Measurements from ENCODE around the gene TRPM5.

Gene TRPM5

DNA sequence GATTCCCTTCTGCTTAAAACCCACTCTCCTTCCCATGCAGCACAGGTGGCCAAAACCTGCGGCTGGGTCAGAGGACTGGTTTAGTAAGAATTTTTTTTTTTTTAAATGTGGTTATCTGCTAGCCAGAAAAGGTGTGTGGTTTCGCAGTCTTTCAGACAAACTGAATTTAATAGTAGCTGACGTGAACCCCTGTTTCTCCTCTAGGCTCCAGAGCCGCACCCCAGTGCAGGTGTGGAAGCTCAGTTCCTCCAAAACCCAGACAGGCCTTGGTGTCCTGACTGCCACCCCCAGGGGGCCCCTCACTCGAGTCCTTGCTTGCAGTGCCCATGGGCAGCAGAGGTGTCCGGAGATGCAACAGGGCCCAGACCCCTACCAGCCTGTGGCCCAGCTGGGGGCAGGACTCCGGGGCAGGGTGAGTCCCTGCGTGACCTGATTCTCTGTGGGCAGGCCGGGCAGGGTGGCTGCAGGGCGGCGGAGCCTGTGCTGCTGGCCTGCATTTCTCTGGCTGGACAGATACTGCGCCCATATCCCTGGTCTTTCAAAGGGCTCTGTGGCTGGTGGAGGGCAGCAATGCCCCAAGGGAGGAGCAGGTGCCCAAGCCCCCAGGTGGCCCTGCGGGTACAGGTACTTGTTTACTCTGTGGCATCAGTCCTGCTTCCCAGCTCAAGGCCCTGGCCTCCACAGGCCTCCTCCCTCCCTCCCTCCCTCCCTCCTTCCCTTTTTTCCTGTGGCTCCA lies 15.7 kb upstream of the TRPM5 start:
- H3K36me3 ChIP-seq, result no peaks in the 10 kb centered on the region
- H3K27ac ChIP-seq, result no peak overlapping the region
- DNase-seq, result no peak
- H3K4me3 ChIP-seq (ENCODE audit: low read depth, low read length), result no peak overlapping the region
- TF ChIP-seq CTCF (IDR thresholded peaks at IDR 0.05; ENCODE audit: low read depth, low read length), result no peak
- peaks cover 32% of the 10 kb centered on the region for H3K27me3 ChIP-seq (ENCODE audit: insufficient read depth, low read depth, severe bottlenecking)
- no peaks in the 10 kb centered on the region for H3K9me3 ChIP-seq (ENCODE audit: severe bottlenecking)

DNA sequence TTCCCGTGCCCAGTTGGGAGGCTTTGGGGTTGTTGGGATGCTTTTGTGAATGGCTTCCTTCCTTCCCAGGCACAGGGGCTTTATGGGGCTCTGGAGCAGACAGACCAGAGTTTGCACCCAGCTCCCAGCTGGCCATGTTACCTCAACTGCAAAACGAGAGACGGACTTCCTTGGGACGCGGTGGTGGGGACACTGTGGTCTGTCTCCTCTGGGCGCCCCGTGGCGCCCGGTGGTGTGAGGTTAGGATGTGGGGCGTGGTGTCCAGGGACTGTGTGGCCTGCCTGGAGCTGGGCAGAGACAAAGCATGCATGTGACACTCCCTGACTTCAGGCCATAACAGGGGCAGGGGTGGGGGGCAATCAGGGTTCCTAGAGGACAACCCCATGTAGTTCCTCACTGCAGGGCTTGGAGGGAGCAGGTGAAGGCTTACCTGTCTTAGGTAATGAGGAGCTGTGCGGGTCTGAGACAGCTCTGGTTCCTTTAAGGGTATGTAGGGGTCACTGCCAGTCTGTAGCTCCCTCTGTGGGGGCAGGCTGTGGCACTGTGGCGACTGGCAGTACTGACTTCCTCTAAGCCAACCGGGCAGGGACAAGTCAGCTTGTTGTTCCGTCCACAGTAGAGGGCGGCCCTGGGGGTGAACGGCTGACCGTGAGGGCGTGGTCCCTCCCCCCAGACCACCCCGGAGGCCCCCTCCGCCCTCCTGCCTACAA lies 14.9 kb upstream of the TRPM5 start:
- H3K9me3 ChIP-seq (ENCODE audit: severe bottlenecking), result no peaks in the 10 kb centered on the region
- no peak overlapping the region for H3K27ac ChIP-seq
- H3K36me3 ChIP-seq, result no peaks in the 10 kb centered on the region
- H3K4me3 ChIP-seq (ENCODE audit: low read depth, low read length), result no peak overlapping the region
- TF ChIP-seq CTCF (IDR thresholded peaks at IDR 0.05; ENCODE audit: low read depth, low read length), result no peak
- H3K27me3 ChIP-seq (ENCODE audit: insufficient read depth, low read depth, severe bottlenecking), result peaks cover 37% of the 10 kb centered on the region
- DNase-seq, result no peak

DNA sequence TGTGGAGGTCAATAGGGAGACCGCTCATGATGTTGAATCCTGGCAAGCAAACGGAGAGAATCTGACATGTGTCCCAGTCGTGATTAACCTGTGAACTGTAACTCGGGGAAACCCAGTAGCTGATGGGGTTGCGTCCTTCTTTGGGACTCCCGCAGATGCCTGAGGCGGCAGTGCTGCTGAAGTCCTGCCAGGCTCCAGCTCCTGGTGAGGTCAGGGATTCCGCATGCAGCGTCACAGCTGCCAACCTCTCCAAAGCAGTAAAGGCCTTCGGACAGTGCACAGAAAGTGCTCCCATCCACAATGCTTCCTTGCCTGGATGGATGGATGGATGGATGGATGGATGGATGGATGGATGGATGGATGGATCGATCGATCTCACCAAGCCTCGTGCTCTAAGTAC lies 14.0 kb upstream of the TRPM5 start:
- Histone ChIP-seq H3K27ac (no peak overlapping the region), H3K36me3 (no peaks in the 10 kb centered on the region), H3K4me3 (ENCODE audit: low read depth, low read length) (no peak overlapping the region), H3K27me3 (ENCODE audit: insufficient read depth, low read depth, severe bottlenecking) (peaks cover 43% of the 10 kb centered on the region), H3K9me3 (ENCODE audit: severe bottlenecking) (no peaks in the 10 kb centered on the region)
- no peak for DNase-seq
- TF ChIP-seq CTCF (IDR thresholded peaks at IDR 0.05; ENCODE audit: low read depth, low read length), result no peak

DNA sequence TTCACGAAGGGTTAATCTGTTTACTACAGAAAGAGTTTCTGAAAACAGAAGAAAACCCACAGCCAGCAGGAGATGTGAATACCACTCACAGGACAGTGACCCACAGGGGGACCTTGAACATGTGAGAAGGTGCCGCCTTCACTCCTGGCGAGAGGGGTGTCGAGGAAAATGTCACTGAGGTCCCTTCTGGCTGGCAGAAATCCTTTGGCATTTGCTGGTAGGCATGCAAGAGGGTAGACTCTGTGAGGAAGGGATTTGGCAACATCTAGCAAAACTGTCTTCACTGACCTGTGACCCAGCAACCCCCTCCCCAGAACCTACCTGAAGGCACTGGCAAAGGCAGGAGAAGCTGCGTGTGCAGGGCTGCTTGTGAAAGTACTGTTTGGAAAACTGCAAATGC lies 9.1 kb upstream of the TRPM5 start:
- Histone ChIP-seq H3K27ac (no peak overlapping the region), H3K27me3 (ENCODE audit: insufficient read depth, low read depth, severe bottlenecking) (peaks cover 75% of the 10 kb centered on the region), H3K9me3 (ENCODE audit: severe bottlenecking) (no peaks in the 10 kb centered on the region), H3K4me3 (ENCODE audit: low read depth, low read length) (no peak overlapping the region), H3K36me3 (no peaks in the 10 kb centered on the region)
- TF ChIP-seq CTCF (IDR thresholded peaks at IDR 0.05; ENCODE audit: low read depth, low read length), result no peak
- DNase-seq, result no peak

- no peak for DNase-seq
- peaks cover 76% of the 10 kb centered on the region for H3K27me3 ChIP-seq (ENCODE audit: insufficient read depth, low read depth, severe bottlenecking)
- TF ChIP-seq CTCF (IDR thresholded peaks at IDR 0.05; ENCODE audit: low read depth, low read length), result no peak
- no peak overlapping the region for H3K4me3 ChIP-seq (ENCODE audit: low read depth, low read length)
- no peak overlapping the region for H3K27ac ChIP-seq
- no peaks in the 10 kb centered on the region for H3K36me3 ChIP-seq
- no peaks in the 10 kb centered on the region for H3K9me3 ChIP-seq (ENCODE audit: severe bottlenecking)
Measured at GRCh38 chr11:2452321-2453012, 8.2 kb upstream of the TRPM5 start.
